Upper lobe of right lung (tissue), 1 donor: Measurements from ENCODE around the gene PPM1H. TPM values are rescaled to one million over a fixed set of nuclear protein-coding genes. Genes with fewer than 3 reads are reported as not detected.

ENCODE experiments used
- ATAC-seq: fragments of 200-7000 bp; cut with Tn5 transposase; one replicate; pipeline ENCODE4 v1.9.1; 2020; ENCODE audit warnings: mild to moderate bottlenecking, moderate library complexity
- DNase-seq: peaks from one replicate; pipeline ENCODE4 v3.0.0-alpha.2; 2020
- H3K27ac ChIP-seq: fragments of 200-600 bp; one replicate; pipeline ENCODE4 v1.8.0; 2022
- H3K27me3 ChIP-seq: fragments of 200-600 bp; one replicate; pipeline ENCODE4 v1.8.0; 2022; ENCODE audit warnings: mild to moderate bottlenecking
- H3K36me3 ChIP-seq: fragments of 200-600 bp; one replicate; pipeline ENCODE4 v1.8.0; 2022
- H3K4me1 ChIP-seq: fragments of 200-600 bp; one replicate; pipeline ENCODE4 v1.8.0; 2022
- H3K4me3 ChIP-seq: fragments of 200-600 bp; one replicate; pipeline ENCODE4 v1.8.0; 2022; ENCODE audit warnings: mild to moderate bottlenecking
- H3K9me3 ChIP-seq: fragments of 200-600 bp; one replicate; pipeline ENCODE4 v1.8.0; 2022
- intact Hi-C: fragments of 100-400 bp; cut with DNase I; formaldehyde crosslinking; loops from one replicate; pipeline ENCODE4 v1.11.0; 2022
- total RNA-seq: library from RNA; stranded (reverse); fragmentation: NEBNext Ultra II Directional; extraction: Animal tissue kit (Norgen Biotek cat#: 25700); gene quantifications from one replicate; pipeline ENCODE4 v1.2.1, GENCODE V29; 2021
- TF ChIP-seq, protein P1 (sequence below): fragments of 200-600 bp; IDR thresholded peaks from one replicate; pipeline ENCODE4 v1.8.0; 2022; ENCODE audit warnings: antibody characterized with exemption
- donor health status: DM: no; HTN: yes; CAD: no; lungs with severe emphysema.

The PPM1H gene
- total RNA-seq, 1 donor from 2014 or later = 8.0 TPM

DNA sequence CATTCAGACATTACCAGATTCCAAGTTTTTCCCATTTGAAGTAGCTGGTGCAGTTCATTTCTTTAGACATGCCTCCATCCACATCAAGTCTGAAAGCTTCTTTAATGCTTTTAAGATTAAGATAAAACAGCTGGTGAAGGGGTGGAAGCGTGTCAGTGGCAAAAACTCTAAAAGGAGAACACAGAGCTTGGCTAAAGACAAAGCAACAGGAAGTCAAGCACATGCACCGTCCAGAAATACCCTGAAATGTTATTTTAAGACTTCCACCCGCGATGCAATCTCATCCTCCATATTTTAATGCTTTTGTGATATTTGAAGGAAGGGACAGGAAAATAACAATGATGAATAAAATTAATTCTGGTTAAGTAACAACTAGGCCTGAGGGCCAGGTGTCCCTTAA, 31.8 kb downstream of the PPM1H start:
- intact Hi-C loops = no loop called here
- H3K27ac ChIP-seq = no peak overlapping the region
- DNase-seq = no peak
- no peak overlapping the region for H3K4me3 ChIP-seq
- TF ChIP-seq, protein P1, sequence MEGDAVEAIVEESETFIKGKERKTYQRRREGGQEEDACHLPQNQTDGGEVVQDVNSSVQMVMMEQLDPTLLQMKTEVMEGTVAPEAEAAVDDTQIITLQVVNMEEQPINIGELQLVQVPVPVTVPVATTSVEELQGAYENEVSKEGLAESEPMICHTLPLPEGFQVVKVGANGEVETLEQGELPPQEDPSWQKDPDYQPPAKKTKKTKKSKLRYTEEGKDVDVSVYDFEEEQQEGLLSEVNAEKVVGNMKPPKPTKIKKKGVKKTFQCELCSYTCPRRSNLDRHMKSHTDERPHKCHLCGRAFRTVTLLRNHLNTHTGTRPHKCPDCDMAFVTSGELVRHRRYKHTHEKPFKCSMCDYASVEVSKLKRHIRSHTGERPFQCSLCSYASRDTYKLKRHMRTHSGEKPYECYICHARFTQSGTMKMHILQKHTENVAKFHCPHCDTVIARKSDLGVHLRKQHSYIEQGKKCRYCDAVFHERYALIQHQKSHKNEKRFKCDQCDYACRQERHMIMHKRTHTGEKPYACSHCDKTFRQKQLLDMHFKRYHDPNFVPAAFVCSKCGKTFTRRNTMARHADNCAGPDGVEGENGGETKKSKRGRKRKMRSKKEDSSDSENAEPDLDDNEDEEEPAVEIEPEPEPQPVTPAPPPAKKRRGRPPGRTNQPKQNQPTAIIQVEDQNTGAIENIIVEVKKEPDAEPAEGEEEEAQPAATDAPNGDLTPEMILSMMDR = no peak
- H3K4me1 ChIP-seq = no peaks in the 10 kb centered on the region
- ATAC-seq = no peak
- no peaks in the 10 kb centered on the region for H3K27me3 ChIP-seq
- no peaks in the 10 kb centered on the region for H3K9me3 ChIP-seq
- H3K36me3 ChIP-seq = no peaks in the 10 kb centered on the region

DNA sequence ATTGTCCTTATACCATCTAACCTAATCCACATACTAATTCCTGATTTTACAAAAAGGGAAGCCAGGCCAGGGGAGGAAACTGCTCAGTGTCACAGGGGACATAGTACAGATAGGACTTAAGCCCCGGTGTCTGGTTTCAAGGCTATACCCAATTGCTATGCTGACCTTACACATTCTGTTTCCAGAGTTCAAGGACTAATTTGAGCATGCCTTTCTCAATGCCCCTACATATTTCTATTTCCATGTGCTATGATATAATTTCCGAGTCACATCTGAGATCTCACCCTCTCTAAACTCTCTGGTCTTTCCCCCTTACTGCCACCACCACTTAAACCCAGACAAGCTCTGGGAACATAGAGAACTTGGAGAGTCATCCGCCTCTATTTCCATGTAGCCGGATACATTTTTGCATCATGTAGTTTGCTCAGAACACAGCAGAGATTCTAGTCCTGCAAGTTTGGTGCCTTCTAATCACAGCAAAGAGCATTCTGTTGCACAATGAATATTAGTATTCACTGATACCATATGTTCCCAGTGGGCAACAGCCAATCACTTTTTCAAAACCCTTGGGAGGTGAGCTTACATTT, 34.2 kb downstream of the PPM1H start:
- no peaks in the 10 kb centered on the region for H3K36me3 ChIP-seq
- peak; percentile 38 for ATAC-seq
- intact Hi-C loops = no loop called here
- H3K27me3 ChIP-seq = no peaks in the 10 kb centered on the region
- no peak overlapping the region for H3K4me3 ChIP-seq
- H3K4me1 ChIP-seq = no peaks in the 10 kb centered on the region
- no peak for DNase-seq
- no peaks in the 10 kb centered on the region for H3K9me3 ChIP-seq
- TF ChIP-seq, protein P1 = no peak
- H3K27ac ChIP-seq = no peak overlapping the region

DNA sequence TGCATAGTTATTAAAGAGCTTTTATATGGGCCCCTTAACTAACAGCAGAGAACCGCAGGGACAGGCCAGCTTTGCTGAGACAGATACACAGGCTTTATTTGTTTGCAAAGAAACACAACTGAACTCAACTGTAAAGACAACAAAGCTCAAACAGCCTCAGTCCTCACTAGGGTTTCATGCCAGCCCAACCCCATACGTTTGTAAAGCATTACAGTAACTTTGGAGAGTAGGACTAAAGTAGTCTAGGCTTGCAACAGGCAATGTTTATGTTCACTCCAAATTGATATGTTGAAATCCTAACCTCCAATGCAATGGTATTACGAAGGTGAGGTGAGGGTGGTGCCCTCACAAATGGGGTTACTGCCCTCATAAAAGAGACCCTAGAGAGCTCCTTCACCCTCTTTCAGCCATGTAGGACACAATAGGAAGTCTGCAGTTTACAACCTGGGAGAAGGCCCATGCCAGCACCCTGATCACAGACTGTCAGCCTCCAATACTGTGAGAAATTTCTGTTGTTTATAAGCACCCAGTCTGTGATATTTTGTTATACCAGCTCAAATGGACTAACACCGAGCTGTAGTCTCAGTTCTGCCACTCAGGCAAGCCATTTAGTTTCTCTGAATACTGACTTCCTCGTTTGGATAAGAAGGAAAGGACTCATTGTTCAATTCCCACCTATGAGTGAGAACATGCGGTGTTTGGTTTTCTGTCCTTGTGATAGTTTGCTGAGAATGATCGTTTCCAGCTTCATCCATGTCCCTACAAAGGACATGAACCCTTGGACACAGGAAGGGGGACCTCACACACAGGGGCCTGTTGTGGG, 35.2 kb downstream of the PPM1H start:
- intact Hi-C loops = no loop called here
- no peak for ATAC-seq
- no peak for DNase-seq
- no peaks in the 10 kb centered on the region for H3K27me3 ChIP-seq
- H3K27ac ChIP-seq = no peak overlapping the region
- H3K4me3 ChIP-seq = no peak overlapping the region
- H3K9me3 ChIP-seq = no peaks in the 10 kb centered on the region
- no peaks in the 10 kb centered on the region for H3K4me1 ChIP-seq
- TF ChIP-seq, protein P1 = no peak
- no peaks in the 10 kb centered on the region for H3K36me3 ChIP-seq

DNA sequence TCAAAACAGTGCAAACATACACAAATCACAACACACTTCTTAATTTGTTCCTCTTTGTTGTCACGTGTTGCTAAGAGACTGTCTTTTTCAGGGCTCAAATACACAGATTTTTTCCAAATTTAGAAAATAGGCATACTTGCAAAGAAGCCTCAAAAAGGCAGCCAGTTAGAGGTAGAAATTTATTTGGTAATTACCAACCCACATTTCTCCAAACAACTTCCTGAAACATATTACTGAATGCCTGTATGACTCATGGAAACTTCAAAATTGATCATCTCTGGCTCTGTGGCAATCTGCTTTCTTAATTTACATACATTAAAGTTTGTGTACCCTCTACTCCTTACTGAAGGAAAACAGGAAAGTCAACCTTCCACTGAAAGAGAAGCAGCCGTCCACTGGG, 36.4 kb downstream of the PPM1H start:
- Histone ChIP-seq H3K36me3 (no peaks in the 10 kb centered on the region), H3K9me3 (no peaks in the 10 kb centered on the region), H3K4me3 (no peak overlapping the region), H3K27me3 (no peaks in the 10 kb centered on the region), H3K4me1 (no peaks in the 10 kb centered on the region), H3K27ac (no peak overlapping the region)
- ATAC-seq (no peak), DNase-seq (no peak)
- TF ChIP-seq, protein P1 = no peak
- intact Hi-C loops = no loop called here

DNA sequence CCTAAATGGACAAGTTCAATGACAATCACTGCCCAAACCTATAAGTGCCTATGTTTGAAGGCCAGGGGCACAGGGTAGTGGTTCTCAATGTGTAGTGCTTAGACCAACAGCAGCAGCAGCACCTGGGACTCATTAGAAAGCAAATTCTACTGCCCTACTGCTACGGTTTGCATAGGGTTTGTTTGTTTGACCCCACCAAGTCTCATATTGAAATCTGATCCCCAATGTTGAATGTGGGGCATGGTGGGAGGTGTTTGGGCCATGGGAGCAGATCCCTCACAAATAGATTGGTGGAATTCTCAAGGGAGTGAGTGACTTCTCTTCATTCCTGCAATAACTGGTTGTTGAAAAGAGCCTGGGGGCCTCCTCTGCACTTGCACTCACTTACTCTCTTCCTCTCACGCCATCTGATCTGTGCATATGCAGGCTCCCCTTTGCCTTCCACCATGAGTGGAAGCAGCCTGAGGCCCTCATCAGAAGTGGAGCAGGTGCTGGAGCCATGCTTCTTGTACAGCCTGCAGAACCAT, 39.5 kb downstream of the PPM1H start:
- H3K9me3 ChIP-seq = no peaks in the 10 kb centered on the region
- intact Hi-C loops = no loop called here
- H3K4me1 ChIP-seq = no peaks in the 10 kb centered on the region
- H3K27me3 ChIP-seq = no peaks in the 10 kb centered on the region
- TF ChIP-seq, protein P1 = no peak
- DNase-seq = no peak
- H3K27ac ChIP-seq = no peak overlapping the region
- no peak for ATAC-seq
- no peaks in the 10 kb centered on the region for H3K36me3 ChIP-seq
- H3K4me3 ChIP-seq = no peak overlapping the region
